K562 (cell line): ENCODE results near the gene ALOXE3. TPM values are rescaled to one million over a fixed set of nuclear protein-coding genes. Genes with fewer than 3 reads are reported as not detected.
A peak's percentile ranks its signal among the peaks of the same experiment; 100 is the strongest.

ENCODE experiments used
- AFF1 ChIP-seq, 2 experiments: fragments of 450-650 bp; IDR thresholded peaks; 2 replicates each; pipeline ENCODE4 v1.6.1; 2018; ENCODE audit warnings: mild to moderate bottlenecking in 2 of 2, low read depth in 1 of 2; ENCODE audit not compliant: partially characterized antibody in 2 of 2
- BACH1 ChIP-seq: fragments of 200-800 bp; sonication (Bioruptor generic); IDR thresholded peaks from 2 replicates; pipeline ENCODE4 v1.6.1; 2016; ENCODE audit warnings: missing genetic modification characterization, missing compliant biosample characterization
- CXXC5 ChIP-seq: fragments of 250-450 bp; sonication (Bioruptor Pico); IDR thresholded peaks from 2 replicates; pipeline ENCODE4 v1.8.0; 2022; ENCODE audit warnings: inconsistent platforms, mild to moderate bottlenecking, moderate library complexity
- ETV1 ChIP-seq: fragments of 450-650 bp; conservative IDR thresholded peaks from 2 replicates; pipeline ENCODE4 v1.6.1; 2016; ENCODE audit warnings: missing genetic modification characterization, control low read depth, low read depth, missing compliant biosample characterization
- HDAC3 ChIP-seq: fragments of 450-650 bp; IDR thresholded peaks from 2 replicates; pipeline ENCODE4 v1.6.1; 2018; ENCODE audit warnings: borderline replicate concordance, mild to moderate bottlenecking, moderate library complexity; ENCODE audit not compliant: partially characterized antibody
- HMBOX1 ChIP-seq: sonication (generic); IDR thresholded peaks from 2 replicates; pipeline ENCODE4 v1.6.1; 2016
- HMG20B ChIP-seq: fragments of 250-450 bp; sonication (Bioruptor Pico); IDR thresholded peaks from 2 replicates; pipeline ENCODE4 v1.5.0; 2021; ENCODE audit warnings: mild to moderate bottlenecking
- HMGN3 ChIP-seq: IDR thresholded peaks from 2 replicates; pipeline ENCODE4 v1.6.1; 2011; ENCODE audit warnings: borderline replicate concordance, low read depth, mild to moderate bottlenecking, mixed read lengths, low read length; ENCODE audit not compliant: insufficient read length; ENCODE audit errors: extremely low read depth
- IFI16 ChIP-seq: fragments of 250-450 bp; sonication (Bioruptor Pico); IDR thresholded peaks from 2 replicates; pipeline ENCODE4 v2.1.2; 2022; ENCODE audit warnings: mild to moderate bottlenecking, inconsistent platforms
- MED1 ChIP-seq: sonication (generic); formaldehyde crosslinking; IDR thresholded peaks from 2 replicates; pipeline ENCODE4 v1.8.1; 2023; ENCODE audit warnings: missing genetic modification reagents, borderline replicate concordance
- RBM14 ChIP-seq: fragments of 200-400 bp; formaldehyde crosslinking; IDR thresholded peaks from 2 replicates; pipeline ENCODE4 v1.6.1; 2018; ENCODE audit warnings: low read depth, mild to moderate bottlenecking, low read length, moderate library complexity, borderline replicate concordance; ENCODE audit not compliant: insufficient read depth
- RBM25 ChIP-seq: fragments of 200-400 bp; formaldehyde crosslinking; IDR thresholded peaks from 2 replicates; pipeline ENCODE4 v1.6.1; 2018; ENCODE audit warnings: low read length, low read depth, moderate library complexity; ENCODE audit not compliant: severe bottlenecking
- RBM34 ChIP-seq: fragments of 200-400 bp; formaldehyde crosslinking; IDR thresholded peaks from 2 replicates; pipeline ENCODE4 v1.6.1; 2018; ENCODE audit warnings: low read length, borderline replicate concordance; ENCODE audit not compliant: insufficient read depth
- RCOR1 ChIP-seq, 2 experiments: IDR thresholded peaks; 2 replicates each; pipeline ENCODE4 v1.6.1; 2012; ENCODE audit warnings: low read depth in 2 of 2, low read length in 2 of 2, borderline replicate concordance in 1 of 2, improper control_type of control experiment in 1 of 2
- TAF9B ChIP-seq: fragments of 450-650 bp; IDR thresholded peaks from 2 replicates; pipeline ENCODE4 v1.6.1; 2018; ENCODE audit warnings: mild to moderate bottlenecking; ENCODE audit not compliant: partially characterized antibody
- ZFP36 ChIP-seq: fragments of 150-350 bp; IDR thresholded peaks from 2 replicates; pipeline ENCODE4 v1.6.1; 2018; ENCODE audit warnings: low read length, low read depth; ENCODE audit not compliant: partially characterized antibody
- ZNF140 ChIP-seq: fragments of 250-450 bp; sonication (Bioruptor Pico); IDR thresholded peaks from 2 replicates; pipeline ENCODE4 v1.8.0; 2021; ENCODE audit warnings: moderate library complexity, mild to moderate bottlenecking, inconsistent platforms
- ZNF24 ChIP-seq: fragments of 450-650 bp; IDR thresholded peaks from 2 replicates; pipeline ENCODE4 v1.6.1; 2016
- ZNF324 ChIP-seq: fragments of 250-450 bp; sonication (Bioruptor Pico); IDR thresholded peaks from 2 replicates; pipeline ENCODE4 v1.4.0; 2020; ENCODE audit warnings: mild to moderate bottlenecking
- ZNF347 ChIP-seq: fragments of 450-650 bp; formaldehyde crosslinking; IDR thresholded peaks from 2 replicates; pipeline ENCODE4 v1.4.0; 2020; ENCODE audit warnings: low read depth, mild to moderate bottlenecking, moderate library complexity
- polyA plus RNA-seq, 8 experiments: library from polyadenylated mRNA; depleted of rRNA in 4 of 8; stranded (reverse) in 5 of 8; unstranded in 3 of 8; fragments of >200 nt; fragmentation: Nextera tagmentation in 2 of 8; fragmentation: Illumina TruSeq in 1 of 8; extraction: Ambion mirVana in 2 of 8; extraction: Trizol in 1 of 8; gene quantifications; 2 replicates each; pipeline versions ENCODE4 v1.2.1 to v1.2.3, GENCODE V29; 2011 to 2014; ENCODE audit warnings: inconsistent platforms in 1 of 8, missing spikeins in 1 of 8
- total RNA-seq, 7 experiments: library from RNA; depleted of rRNA in 6 of 7; stranded (reverse); fragments of >200 nt in 6 of 7; fragmentation: Illumina TruSeq in 2 of 7; extraction: Trizol in 2 of 7; gene quantifications; 2 replicates each; pipeline versions ENCODE4 v1.2.1 to v1.2.3, GENCODE V29; 2011 to 2021; ENCODE audit warnings: low replicate concordance in 1 of 7
- TF ChIP-seq, protein P1 (sequence below): fragments of 450-650 bp; IDR thresholded peaks from 2 replicates; pipeline ENCODE4 v1.6.1; 2016; ENCODE audit warnings: missing biosample characterization, missing genetic modification characterization
- TF ChIP-seq, protein P2 (sequence below): fragments of 450-650 bp; conservative IDR thresholded peaks from 2 replicates; pipeline ENCODE4 v1.6.1; 2016; ENCODE audit warnings: missing genetic modification characterization, low read depth, mild to moderate bottlenecking, missing compliant biosample characterization, moderate library complexity

The ALOXE3 gene
- total and polyA plus RNA-seq, 9 of the 15 experiments (the other 6 are each of a cell fraction or from before 2014, with no cell fraction given), result 0.04 TPM; not detected in 8

DNA sequence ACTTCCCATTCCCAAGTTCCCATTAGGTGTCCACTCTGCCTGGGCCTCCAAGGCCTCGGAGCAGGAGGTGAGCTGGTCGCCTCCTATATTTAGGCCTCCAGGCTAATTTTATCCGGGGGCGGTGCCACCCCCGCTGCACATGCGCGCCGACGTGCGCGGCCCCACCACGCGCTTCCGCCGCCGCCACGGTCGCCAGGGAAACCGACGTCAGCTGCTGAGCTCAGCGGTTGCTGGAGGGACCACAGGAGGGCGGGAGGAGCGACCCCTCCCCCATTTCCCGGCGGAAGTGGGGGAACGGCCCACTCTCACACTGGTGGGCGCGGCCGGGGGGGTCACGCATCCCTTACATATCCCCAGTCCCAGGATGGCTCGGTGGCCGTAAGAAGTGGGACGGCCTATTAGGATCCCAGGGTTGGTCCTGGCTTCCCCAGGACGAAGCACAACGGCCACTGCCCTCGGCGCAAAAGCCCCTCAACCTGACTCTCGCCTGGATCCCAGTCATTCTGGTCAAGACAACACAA lies 32.9 kb upstream of the ALOXE3 start (continued):
- TF ChIP-seq AFF1 (IDR thresholded peaks at IDR 0.05; ENCODE audit: low read depth in 1 of 2, partially characterized antibody in 2 of 2) (no peak), CXXC5 (CRISPR knock-in tag) (peak; percentile 65), HMBOX1 (no peak), ZFP36 (no peak), BACH1 (no peak), HDAC3 (no peak), HMG20B (CRISPR knock-in tag) (no peak), RBM34 (no peak), TAF9B (no peak), ZNF347 (CRISPR knock-in tag) (no peak), MED1 (CRISPR knock-in tag) (no peak), ETV1 (tag) (0 out of 2 replicates have a peak, but pooled peaks have one; percentile 28), RBM14 (no peak), RBM25 (no peak), ZNF324 (CRISPR knock-in tag) (no peak), ZNF140 (CRISPR knock-in tag) (no peak), IFI16 (no peak), RCOR1 (IDR thresholded peaks at IDR 0.05; ENCODE audit: borderline replicate concordance in 1 of 2, low read depth in 2 of 2, low read length in 2 of 2) (no peak), ZNF24 (no peak), HMGN3 (peak; percentile 6)
- TF ChIP-seq, protein P1, sequence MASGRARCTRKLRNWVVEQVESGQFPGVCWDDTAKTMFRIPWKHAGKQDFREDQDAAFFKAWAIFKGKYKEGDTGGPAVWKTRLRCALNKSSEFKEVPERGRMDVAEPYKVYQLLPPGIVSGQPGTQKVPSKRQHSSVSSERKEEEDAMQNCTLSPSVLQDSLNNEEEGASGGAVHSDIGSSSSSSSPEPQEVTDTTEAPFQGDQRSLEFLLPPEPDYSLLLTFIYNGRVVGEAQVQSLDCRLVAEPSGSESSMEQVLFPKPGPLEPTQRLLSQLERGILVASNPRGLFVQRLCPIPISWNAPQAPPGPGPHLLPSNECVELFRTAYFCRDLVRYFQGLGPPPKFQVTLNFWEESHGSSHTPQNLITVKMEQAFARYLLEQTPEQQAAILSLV (tag), result no peak
- TF ChIP-seq, protein P2, sequence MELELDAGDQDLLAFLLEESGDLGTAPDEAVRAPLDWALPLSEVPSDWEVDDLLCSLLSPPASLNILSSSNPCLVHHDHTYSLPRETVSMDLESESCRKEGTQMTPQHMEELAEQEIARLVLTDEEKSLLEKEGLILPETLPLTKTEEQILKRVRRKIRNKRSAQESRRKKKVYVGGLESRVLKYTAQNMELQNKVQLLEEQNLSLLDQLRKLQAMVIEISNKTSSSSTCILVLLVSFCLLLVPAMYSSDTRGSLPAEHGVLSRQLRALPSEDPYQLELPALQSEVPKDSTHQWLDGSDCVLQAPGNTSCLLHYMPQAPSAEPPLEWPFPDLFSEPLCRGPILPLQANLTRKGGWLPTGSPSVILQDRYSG (tag), result no peak
